Peyer's patch (tissue), 4 donors: Measurements from ENCODE around the gene VPS26A.

Experiments
- CTCF ChIP-seq, 6 experiments: fragments of 450-650 bp in 4 of 6; fragments of 200-600 bp in 2 of 6; sonication (generic) in 1 of 6; IDR thresholded peaks; one replicate each; pipeline ENCODE4 v1.5.1; 2017 to 2019; ENCODE audit warnings: antibody characterized with exemption in 6 of 6, mild to moderate bottlenecking in 3 of 6, moderate library complexity in 1 of 6
- POLR2A ChIP-seq, 2 donors: fragments of 450-650 bp; IDR thresholded peaks; one replicate each; pipeline ENCODE4 v1.5.1; 2017; ENCODE audit warnings: antibody characterized with exemption in 2 of 2, mild to moderate bottlenecking in 2 of 2, moderate library complexity in 2 of 2

- TF ChIP-seq CTCF (IDR thresholded peaks at IDR 0.05) = no peak
- TF ChIP-seq POLR2A (IDR thresholded peaks at IDR 0.05) = no peak
Observed at GRCh38 chr10:69104994-69105790, 18.8 kb upstream of the VPS26A start.
